ENCODE results near the gene C19orf73. TPM values are rescaled to one million over a fixed set of nuclear protein-coding genes. Genes with fewer than 3 reads are reported as not detected.

Gene C19orf73, protein sequence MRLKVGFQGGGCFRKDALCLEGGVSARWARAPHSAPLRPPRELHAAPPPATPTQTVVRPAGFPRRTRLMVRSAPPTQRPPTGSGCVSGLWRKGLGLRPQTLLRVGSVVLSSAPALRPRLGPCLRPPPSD
- total RNA-seq: 3.2 and 12.3 TPM in 2 replicates

DNA sequence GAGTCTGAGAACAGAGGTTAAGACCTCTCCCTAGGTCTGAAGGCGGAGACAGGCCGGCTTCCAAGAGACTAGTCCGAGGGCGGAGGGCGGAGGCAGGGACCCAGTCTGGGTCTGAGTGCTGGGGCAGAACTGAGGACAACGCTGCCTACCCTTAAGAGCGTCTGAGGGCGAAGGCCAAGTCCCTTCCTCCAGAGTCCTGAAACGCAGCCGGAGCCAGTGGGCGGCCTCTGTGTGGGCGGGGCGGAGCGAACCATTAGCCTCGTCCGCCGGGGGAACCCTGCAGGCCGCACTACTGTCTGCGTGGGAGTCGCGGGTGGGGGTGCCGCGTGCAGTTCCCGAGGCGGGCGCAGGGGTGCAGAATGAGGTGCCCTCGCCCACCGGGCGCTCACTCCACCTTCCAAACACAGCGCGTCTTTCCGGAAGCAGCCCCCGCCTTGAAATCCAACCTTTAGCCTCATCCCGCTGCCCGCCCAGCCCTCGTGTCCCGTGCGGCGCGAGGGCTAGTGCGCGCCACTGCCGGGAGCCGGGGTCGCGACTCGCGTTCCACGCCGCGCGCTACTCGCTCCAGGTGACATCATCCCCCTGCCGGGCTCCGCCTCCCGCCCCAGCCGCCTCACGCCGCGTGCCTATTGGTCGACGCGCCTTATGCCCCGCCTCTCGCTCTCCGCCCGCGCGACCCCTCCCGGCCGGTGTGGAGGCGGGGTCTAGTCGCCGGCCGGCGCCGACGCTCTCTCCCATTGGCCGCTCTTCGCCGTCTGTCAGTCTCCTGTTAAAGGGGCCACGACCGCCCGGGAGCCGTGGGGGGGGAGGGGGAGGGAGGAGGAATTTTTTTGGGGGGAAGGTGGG is at the start of gene C19orf73:
C19orf73 (minus strand) TSS at position 579 of the 846 bp plus-strand sequence; CDS start at position 458, 121 bp downstream.

DNA sequence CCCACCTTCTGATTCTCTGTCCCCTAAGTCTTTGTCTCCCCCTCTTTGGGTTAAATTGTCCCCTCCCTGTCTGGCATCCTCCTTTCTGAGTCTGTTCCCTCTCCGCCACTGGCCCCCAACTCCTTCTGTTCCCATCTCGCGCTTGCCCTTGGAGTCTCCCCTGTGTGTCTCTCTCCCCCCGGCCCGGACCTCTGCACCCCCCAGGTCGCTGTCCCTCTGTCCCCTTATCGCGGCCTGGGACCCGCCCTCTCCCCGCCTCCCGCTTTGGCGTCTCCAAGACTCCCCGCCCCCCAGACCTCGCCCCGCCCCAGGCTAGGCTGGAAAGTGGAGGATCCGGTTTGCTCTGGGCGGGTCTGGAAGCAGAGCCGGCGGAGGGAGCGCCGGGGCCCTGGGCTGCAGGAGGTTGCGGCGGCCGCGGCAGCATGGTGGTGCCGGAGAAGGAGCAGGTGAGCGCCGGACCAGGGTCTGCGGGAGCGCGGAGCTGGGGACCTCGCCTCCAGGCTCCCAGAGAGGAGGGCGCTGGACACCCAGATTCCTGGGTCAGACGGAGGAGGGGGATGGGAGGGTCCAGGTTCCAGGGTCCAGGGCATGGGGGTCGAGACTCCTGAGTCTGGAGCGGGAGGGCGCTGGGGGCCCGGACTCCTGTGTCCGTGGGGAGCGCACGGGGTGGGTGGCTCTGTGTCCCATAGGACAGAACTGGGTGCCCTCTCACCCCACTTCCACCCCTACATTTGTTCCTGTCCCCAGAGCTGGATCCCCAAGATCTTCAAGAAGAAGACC is 38.7 kb upstream of the C19orf73 start, which contains the start of gene TRPM4:
TRPM4 (plus strand) TSS at position 348 of the 780 bp plus-strand sequence; CDS start at position 423, 75 bp downstream.

DNA sequence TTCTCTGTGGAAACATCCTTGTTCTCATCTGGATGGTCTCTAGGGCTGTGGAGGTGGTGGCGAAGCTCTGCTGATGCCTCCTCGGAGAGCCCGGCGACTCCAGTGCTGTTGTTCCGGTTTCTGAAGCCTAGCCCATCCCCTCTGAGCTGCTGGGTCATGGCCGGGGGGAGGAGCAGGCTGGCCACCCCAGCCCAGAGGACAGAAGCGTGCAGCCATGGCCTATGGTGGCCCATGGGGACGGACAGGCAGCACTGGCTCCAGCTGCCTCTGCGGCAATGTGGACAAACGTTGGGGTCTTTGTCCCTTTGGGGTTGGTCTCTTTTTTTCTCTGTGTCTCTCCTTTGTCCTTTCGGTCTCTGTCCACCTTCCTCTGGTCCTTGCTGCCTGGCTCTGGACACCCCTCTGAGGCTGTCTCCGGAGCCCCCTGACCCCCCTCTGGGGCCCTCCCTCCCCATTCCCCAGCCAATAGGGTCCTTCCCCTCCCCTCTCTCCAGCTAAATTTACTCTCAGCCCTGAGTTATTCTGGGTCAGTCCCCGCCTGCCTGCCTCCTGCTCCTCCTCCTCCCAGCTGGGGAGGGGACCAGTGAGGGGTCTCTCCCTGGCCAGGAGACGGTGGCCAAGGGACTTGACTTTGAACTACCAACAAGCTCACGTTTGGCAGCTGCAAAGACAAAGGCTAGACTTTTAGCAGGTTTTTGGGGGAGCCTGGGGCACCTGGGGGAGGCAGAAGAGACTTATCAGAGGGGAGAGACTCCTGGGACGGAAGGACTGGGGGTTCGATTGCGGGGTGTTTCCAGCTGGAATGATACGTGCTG is 36.3 kb upstream of the C19orf73 start, which contains the start of gene HRC:
HRC (minus strand) TSS at position 392 of the 815 bp plus-strand sequence; CDS start at position 233, 159 bp downstream.

DNA sequence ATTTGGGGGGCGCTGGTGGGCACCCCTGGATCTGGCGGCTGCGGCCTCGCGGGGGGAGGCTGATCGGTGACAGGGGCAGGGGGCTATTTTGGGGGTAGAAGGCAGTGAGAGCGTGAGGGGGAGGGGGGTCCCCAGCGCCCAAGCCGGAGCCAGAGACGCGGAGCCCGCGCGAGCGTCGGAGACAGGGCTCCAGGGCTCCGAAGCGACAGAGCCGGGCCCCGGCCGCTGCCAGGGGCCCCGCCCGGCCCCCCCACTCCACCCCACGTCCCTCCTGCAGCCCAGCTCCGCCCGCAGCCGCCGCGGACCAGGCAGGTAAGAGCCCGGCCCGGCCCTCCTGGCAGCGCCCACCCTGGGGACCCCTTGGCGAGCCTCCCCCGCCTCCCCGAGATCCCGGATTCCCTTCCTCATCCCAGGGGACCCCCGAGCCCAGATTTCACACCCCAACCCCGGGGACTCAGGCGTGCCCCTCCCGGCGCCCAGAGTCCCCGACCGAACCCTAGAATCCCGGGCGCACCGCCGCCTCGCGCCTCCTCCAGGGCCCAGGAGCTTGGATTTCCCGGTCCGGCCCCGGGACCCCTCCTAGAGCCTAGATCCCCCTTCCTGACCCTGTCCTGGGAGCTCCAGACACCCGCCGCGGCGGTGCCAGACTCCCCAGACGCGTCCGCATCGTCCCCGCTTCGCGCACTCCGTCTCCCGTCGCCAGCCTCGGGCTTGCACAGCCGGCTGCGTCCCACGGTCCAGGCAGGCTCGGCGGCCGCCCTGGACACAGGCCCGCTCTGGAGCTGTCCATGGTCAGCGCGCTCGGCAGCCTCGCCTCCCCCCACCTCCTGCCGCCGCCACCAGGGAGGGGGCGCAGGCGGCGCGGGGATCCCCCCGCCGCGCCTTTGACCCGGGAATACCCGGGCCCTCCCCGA is 725 bp upstream of the C19orf73 start, which contains the start of gene PPFIA3:
PPFIA3 (plus strand) TSS at position 134 of the 914 bp plus-strand sequence. CDS start 8,330 bp downstream, outside the sequence.

DNA sequence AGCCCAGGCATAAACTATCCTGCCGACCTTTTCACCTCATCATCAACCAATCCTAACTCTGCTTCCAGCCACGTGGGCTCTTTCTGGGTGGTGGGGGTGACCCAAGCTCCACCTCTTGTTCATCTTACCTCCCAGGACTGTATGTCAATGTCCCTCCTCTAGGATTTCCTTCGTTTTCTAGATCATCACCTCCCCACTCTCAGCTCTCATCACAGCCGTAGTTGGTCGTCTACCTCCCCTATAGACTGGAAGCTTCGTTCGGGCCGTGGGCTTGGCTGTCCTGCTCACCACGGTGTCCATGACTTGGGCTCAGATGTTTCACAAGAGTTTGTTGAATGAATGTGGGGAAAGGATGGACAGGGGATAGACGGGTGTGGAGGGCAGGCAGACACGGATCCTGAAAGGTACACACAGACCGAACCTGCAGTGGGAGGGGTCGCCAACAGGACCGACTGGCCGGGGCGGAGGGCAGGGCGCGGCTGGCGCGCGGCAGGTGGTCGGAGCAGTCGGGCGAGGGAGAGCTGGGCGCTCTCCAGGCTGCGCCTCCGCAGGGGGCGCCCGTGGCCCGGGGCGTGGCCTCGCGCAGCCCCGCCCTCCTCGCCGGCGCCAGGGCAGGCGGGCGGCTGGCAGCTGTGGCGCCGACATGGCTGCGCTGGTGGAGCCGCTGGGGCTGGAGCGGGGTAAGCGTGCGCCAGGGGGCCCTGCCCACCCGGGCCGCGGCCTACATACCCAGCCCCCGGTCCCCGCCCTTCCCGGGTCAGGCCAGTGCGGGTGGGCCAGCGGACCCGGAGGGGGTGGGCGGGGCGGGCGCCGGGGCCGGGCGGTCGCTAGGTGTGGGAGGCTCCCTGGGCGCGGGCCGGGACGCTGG is 4.9 kb downstream of the C19orf73 start, which contains the start of gene LIN7B:
LIN7B (plus strand) TSS at position 609 of the 868 bp plus-strand sequence; CDS start at position 644, 35 bp downstream.

DNA sequence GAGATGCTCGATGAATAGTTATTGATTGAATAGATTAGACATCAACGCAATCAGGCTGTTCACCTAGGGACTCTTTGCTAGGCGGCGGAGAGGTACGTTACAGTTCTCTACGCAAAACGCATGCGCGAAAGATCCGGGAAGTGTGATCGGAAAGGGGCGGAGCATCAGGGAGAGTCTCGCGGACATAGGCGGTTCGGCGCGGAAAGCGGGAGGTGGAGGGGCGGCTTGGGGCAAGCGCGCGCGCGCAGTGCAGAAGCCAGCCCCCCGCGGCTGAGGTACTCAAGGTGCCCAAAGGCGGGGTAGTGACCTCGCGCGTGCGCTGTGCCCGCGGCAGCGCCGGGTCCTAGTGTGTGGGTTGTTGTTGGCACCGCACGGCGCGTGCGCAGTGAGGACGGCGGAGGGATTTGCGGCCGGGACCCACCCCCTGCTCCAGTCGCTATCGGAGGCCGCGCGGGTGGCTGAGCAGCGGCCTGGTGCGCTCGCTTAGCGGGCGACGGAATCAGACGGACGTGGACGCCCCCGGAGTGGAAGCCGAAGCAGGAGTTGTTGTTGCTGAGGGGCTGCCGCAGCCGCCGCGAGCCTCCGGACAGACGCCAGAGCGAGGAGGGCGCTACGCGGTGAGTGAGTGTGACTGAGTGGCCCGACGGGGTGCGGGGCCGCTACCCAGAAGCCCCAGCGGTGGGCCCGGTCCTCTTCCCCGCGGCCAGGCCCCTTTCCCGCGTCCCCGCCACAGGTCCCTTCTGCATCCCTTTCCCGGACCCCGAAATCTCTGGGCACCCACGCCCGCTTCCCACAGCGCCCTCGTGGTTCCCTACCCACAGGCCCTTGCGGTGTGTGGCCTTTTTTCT is 33.7 kb downstream of the C19orf73 start, which contains the start of gene SNRNP70:
SNRNP70 (plus strand) TSS at position 432 of the 848 bp plus-strand sequence. CDS start 964 bp downstream, outside the sequence.

Other genes starting within 250 kb of the C19orf73 start
- gene PPP1R15A, start 246.7 kb downstream of the C19orf73 start, total RNA-seq: 46.6 and 66.4 TPM in 2 replicates
- 0.09 TPM in 1 of 2 replicates, not detected in the other for gene TULP2, start 220.4 kb downstream of the C19orf73 start, total RNA-seq
- 322 and 497 TPM in 2 replicates for gene NUCB1, start 218.8 kb downstream of the C19orf73 start, total RNA-seq
- gene DHDH, start 185.4 kb downstream of the C19orf73 start, total RNA-seq: 0.68 TPM in 1 of 2 replicates, not detected in the other
- 74.8 and 110 TPM in 2 replicates for gene BAX, start 164.3 kb downstream of the C19orf73 start, total RNA-seq
- 6,635 and 8,342 TPM in 2 replicates for gene FTL, start 153.8 kb downstream of the C19orf73 start, total RNA-seq
- 39.2 and 79.2 TPM in 2 replicates for gene GYS1, start 125.8 kb downstream of the C19orf73 start, total RNA-seq
- gene RUVBL2, start 125.3 kb downstream of the C19orf73 start, total RNA-seq: 100 and 106 TPM in 2 replicates
- not detected in 2 replicates for gene LHB, start 102.1 kb downstream of the C19orf73 start, total RNA-seq
- not detected in 2 replicates for gene CGB3, start 94.8 kb downstream of the C19orf73 start, total RNA-seq
- gene CGB2, start 87.3 kb downstream of the C19orf73 start, total RNA-seq: not detected in 2 replicates
- gene CGB1, start 82.2 kb downstream of the C19orf73 start, total RNA-seq: not detected in 2 replicates
- gene CGB5, start 75.3 kb downstream of the C19orf73 start, total RNA-seq: not detected in 2 replicates
- not detected in 2 replicates for gene CGB8, start 70.0 kb downstream of the C19orf73 start, total RNA-seq
- gene CGB7, start 61.4 kb downstream of the C19orf73 start, total RNA-seq: 0.35 TPM in 1 of 2 replicates, not detected in the other
- gene NTF4, start 54.3 kb downstream of the C19orf73 start, total RNA-seq: 1.1 TPM in 1 of 2 replicates, not detected in the other
- not detected in 2 replicates for gene KCNA7, start 46.4 kb downstream of the C19orf73 start, total RNA-seq
- 109 and 117 TPM in 2 replicates for gene SNRNP70, start 33.7 kb downstream of the C19orf73 start, total RNA-seq
- gene LIN7B, start 4.8 kb downstream of the C19orf73 start, total RNA-seq: 9.8 and 12.3 TPM in 2 replicates
- gene PPFIA3, start 401 bp upstream of the C19orf73 start, total RNA-seq: 2.8 TPM in 2 replicates
- 1.2 and 3.2 TPM in 2 replicates for gene HRC, start 36.3 kb upstream of the C19orf73 start, total RNA-seq
- 15.2 and 27.5 TPM in 2 replicates for gene TRPM4, start 38.6 kb upstream of the C19orf73 start, total RNA-seq
- 0.51 TPM in 1 of 2 replicates, not detected in the other for gene SLC6A16, start 206.0 kb upstream of the C19orf73 start, total RNA-seq
- not detected in 2 replicates for gene CD37, start 216.3 kb upstream of the C19orf73 start, total RNA-seq
- gene TEAD2, start 243.3 kb upstream of the C19orf73 start, total RNA-seq: 33.3 and 35.7 TPM in 2 replicates
- gene DKKL1, start 244.7 kb upstream of the C19orf73 start, total RNA-seq: 0.70 TPM in 1 of 2 replicates, not detected in the other

Data from pericardium fibroblast (primary cell).